ENCODE results near the gene CDKN2D.

GRCh38 chr19:10517361-10517759 is 51.4 kb downstream of the CDKN2D start, which contains the start of gene S1PR5:
- TF ChIP-seq, protein P1, sequence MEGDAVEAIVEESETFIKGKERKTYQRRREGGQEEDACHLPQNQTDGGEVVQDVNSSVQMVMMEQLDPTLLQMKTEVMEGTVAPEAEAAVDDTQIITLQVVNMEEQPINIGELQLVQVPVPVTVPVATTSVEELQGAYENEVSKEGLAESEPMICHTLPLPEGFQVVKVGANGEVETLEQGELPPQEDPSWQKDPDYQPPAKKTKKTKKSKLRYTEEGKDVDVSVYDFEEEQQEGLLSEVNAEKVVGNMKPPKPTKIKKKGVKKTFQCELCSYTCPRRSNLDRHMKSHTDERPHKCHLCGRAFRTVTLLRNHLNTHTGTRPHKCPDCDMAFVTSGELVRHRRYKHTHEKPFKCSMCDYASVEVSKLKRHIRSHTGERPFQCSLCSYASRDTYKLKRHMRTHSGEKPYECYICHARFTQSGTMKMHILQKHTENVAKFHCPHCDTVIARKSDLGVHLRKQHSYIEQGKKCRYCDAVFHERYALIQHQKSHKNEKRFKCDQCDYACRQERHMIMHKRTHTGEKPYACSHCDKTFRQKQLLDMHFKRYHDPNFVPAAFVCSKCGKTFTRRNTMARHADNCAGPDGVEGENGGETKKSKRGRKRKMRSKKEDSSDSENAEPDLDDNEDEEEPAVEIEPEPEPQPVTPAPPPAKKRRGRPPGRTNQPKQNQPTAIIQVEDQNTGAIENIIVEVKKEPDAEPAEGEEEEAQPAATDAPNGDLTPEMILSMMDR (IDR thresholded peaks at IDR 0.05; ENCODE audit: poor library complexity, severe bottlenecking) = no peak
- TF ChIP-seq EP300 (conservative IDR thresholded peaks at IDR 0.05; ENCODE audit: poor library complexity, severe bottlenecking) = no peak
- TF ChIP-seq POLR2AphosphoS5 (IDR thresholded peaks at IDR 0.05) = no peak
- TF ChIP-seq, protein P2, sequence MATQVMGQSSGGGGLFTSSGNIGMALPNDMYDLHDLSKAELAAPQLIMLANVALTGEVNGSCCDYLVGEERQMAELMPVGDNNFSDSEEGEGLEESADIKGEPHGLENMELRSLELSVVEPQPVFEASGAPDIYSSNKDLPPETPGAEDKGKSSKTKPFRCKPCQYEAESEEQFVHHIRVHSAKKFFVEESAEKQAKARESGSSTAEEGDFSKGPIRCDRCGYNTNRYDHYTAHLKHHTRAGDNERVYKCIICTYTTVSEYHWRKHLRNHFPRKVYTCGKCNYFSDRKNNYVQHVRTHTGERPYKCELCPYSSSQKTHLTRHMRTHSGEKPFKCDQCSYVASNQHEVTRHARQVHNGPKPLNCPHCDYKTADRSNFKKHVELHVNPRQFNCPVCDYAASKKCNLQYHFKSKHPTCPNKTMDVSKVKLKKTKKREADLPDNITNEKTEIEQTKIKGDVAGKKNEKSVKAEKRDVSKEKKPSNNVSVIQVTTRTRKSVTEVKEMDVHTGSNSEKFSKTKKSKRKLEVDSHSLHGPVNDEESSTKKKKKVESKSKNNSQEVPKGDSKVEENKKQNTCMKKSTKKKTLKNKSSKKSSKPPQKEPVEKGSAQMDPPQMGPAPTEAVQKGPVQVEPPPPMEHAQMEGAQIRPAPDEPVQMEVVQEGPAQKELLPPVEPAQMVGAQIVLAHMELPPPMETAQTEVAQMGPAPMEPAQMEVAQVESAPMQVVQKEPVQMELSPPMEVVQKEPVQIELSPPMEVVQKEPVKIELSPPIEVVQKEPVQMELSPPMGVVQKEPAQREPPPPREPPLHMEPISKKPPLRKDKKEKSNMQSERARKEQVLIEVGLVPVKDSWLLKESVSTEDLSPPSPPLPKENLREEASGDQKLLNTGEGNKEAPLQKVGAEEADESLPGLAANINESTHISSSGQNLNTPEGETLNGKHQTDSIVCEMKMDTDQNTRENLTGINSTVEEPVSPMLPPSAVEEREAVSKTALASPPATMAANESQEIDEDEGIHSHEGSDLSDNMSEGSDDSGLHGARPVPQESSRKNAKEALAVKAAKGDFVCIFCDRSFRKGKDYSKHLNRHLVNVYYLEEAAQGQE (IDR thresholded peaks at IDR 0.05; ENCODE audit: borderline replicate concordance) = no peak
- no peak for TF ChIP-seq RAD21 (conservative IDR thresholded peaks at IDR 0.05)
- no peak for TF ChIP-seq EZH2 (IDR thresholded peaks at IDR 0.05; ENCODE audit: borderline replicate concordance, insufficient read depth, low read length, poor library complexity, severe bottlenecking)
